ENCODE results near the gene RAB40C. TPM values are rescaled to one million over a fixed set of nuclear protein-coding genes. Genes with fewer than 3 reads are reported as not detected.
A peak's percentile ranks its signal among the peaks of the same experiment; 100 is the strongest.

Gene RAB40C
- total RNA-seq, 3 donors from 2014 or later = 17.6 to 29.1 (median 20.6) TPM

DNA sequence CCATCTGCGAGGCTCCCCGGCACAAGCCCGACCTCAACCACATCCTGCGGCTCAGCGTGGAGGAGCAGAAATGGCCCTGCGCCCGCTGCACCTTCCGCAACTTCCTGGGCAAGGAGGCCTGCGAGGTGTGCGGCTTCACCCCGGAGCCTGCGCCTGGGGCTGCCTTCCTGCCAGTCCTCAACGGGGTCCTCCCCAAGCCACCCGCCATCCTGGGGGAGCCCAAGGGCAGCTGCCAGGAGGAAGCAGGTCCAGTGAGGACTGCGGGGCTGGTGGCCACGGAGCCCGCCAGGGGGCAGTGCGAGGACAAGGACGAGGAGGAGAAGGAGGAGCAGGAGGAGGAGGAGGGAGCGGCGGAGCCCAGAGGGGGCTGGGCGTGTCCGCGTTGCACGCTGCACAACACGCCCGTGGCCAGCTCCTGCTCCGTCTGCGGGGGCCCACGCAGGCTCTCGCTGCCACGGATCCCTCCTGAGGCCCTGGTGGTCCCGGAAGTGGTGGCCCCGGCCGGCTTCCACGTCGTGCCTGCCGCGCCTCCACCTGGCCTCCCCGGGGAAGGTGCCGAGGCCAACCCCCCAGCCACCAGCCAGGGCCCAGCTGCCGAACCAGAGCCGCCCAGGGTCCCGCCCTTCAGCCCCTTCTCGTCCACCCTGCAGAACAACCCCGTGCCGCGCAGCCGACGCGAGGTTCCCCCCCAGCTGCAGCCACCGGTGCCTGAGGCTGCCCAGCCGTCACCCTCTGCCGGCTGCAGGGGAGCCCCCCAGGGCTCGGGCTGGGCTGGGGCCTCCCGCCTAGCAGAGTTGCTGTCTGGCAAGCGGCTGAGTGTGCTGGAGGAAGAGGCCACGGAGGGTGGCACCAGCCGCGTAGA lies 42.7 kb upstream of the RAB40C start:
- H3K4me3 ChIP-seq = peak overlapping the region in 2 of 3 donors; percentile 28 to 62
- H3K9me3 ChIP-seq = no peaks in the 10 kb centered on the region
- peaks cover 3% of the 10 kb centered on the region for H3K36me3 ChIP-seq
- H3K27ac ChIP-seq = no peak overlapping the region
- peak; percentile 75 to 78 for DNase-seq (ENCODE audit: low spot score in 2 of 2)
- intact Hi-C loops (cut with DNase I; ENCODE audit: low total_unique reads) = loop anchor here (1.0 kb wide), 1 partner anchor 18 kb away; no protein-coding TSS in a partner anchor
- H3K27me3 ChIP-seq = no peaks in the 10 kb centered on the region
- H3K4me1 ChIP-seq = no peaks in the 10 kb centered on the region
- TF ChIP-seq POLR2A (IDR thresholded peaks at IDR 0.05) (no peak), POLR2AphosphoS5 (IDR thresholded peaks at IDR 0.05) (no peak)
- TF ChIP-seq, protein P1, sequence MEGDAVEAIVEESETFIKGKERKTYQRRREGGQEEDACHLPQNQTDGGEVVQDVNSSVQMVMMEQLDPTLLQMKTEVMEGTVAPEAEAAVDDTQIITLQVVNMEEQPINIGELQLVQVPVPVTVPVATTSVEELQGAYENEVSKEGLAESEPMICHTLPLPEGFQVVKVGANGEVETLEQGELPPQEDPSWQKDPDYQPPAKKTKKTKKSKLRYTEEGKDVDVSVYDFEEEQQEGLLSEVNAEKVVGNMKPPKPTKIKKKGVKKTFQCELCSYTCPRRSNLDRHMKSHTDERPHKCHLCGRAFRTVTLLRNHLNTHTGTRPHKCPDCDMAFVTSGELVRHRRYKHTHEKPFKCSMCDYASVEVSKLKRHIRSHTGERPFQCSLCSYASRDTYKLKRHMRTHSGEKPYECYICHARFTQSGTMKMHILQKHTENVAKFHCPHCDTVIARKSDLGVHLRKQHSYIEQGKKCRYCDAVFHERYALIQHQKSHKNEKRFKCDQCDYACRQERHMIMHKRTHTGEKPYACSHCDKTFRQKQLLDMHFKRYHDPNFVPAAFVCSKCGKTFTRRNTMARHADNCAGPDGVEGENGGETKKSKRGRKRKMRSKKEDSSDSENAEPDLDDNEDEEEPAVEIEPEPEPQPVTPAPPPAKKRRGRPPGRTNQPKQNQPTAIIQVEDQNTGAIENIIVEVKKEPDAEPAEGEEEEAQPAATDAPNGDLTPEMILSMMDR (IDR thresholded peaks at IDR 0.05) = peak; percentile 48 to 76 (median 53)

DNA sequence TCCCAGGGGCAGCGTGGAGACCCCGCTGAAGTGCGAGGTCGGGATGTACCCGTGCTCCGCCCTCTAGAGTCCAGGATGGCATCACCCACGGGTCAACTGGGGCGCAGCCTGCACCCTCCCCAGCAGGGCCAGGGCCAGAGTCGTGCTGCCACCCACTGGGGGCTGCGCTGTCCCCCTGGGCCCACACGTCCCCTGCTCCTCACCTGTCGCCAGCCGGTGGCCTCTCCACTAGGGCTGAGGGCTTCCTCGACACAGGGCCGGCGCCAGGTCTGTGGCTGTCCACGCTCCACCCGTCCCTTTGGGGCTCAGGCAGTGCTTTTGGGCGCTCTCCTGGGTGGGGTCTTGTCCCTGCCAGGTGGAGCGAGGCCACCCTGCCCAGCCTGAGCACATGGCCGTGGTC lies 41.3 kb upstream of the RAB40C start:
- intact Hi-C loops (cut with DNase I; ENCODE audit: low total_unique reads) = no loop called here

DNA sequence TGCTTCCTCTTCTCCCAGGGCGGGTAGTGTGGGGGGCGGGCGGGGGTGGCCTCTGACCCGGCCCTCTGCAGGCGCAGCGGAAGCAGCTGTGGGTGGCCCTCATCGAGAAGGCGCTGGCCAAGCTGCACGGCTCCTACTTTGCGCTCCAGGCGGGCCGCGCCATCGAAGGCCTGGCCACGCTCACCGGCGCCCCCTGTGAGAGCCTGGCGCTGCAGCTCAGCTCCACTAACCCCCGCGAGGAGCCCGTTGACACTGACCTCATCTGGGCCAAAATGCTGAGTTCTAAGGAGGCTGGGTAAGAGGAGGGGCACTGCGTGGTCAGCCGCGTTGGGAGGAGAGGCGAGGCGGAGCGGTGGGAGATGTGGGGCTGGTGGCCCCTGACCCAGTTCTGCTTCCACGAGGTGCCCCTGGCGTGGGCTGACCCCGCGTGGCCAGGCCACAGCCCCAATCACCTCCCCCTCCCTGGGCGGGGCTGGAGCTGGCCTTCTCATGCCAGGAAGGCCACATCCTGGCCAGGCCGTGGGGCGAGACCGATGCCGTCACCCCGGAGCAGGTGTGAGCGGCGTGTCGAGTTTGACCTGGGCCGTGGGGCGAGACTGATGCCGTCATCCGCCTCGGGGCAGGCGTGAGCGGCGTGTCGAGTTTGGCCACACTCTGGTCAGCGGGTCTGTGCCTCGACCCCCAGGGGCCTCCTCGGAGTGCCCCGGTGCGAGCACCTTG lies 40.2 kb upstream of the RAB40C start:
- no peaks in the 10 kb centered on the region for H3K4me1 ChIP-seq
- H3K36me3 ChIP-seq = peaks cover 9% of the 10 kb centered on the region
- intact Hi-C loops (cut with DNase I; ENCODE audit: low total_unique reads) = no loop called here
- H3K4me3 ChIP-seq = no peak overlapping the region
- DNase-seq (ENCODE audit: low spot score in 2 of 2) = no peak
- H3K9me3 ChIP-seq = no peaks in the 10 kb centered on the region
- no peak for TF ChIP-seq POLR2AphosphoS5 (IDR thresholded peaks at IDR 0.05)
- TF ChIP-seq, protein P1 (IDR thresholded peaks at IDR 0.05) = no peak
- no peak for TF ChIP-seq POLR2A (IDR thresholded peaks at IDR 0.05)
- H3K27ac ChIP-seq = no peak overlapping the region
- no peaks in the 10 kb centered on the region for H3K27me3 ChIP-seq

More for the DNA sequence above, 41.3 kb upstream of the RAB40C start:
- Histone ChIP-seq H3K27me3 (no peaks in the 10 kb centered on the region), H3K27ac (no peak overlapping the region), H3K4me1 (no peaks in the 10 kb centered on the region), H3K9me3 (no peaks in the 10 kb centered on the region), H3K4me3 (no peak overlapping the region), H3K36me3 (peaks cover 9% of the 10 kb centered on the region)
- DNase-seq (ENCODE audit: low spot score in 2 of 2) = no peak
- TF ChIP-seq, protein P1 (IDR thresholded peaks at IDR 0.05) = no peak
- TF ChIP-seq POLR2A (IDR thresholded peaks at IDR 0.05) = no peak

DNA sequence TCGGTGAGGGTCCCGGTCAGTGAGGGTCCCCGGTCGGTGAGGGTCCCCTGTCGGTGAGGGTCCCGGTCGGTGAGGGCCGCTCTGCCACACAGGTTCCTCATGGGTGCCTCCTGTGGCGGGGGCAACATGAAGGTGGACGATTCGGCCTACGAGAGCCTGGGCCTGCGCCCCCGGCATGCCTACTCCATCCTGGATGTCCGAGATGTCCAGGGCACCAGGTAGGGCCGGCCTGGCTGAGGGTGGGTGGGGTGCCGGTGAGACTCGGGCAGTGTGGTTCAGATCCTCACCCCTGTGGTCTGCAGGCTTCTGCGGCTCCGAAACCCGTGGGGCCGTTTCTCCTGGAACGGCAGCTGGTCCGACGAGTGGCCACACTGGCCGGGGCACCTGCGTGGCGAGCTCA lies 38.7 kb upstream of the RAB40C start:
- no peak for DNase-seq (ENCODE audit: low spot score in 2 of 2)
- intact Hi-C loops (cut with DNase I; ENCODE audit: low total_unique reads) = no loop called here
- Histone ChIP-seq H3K9me3 (no peaks in the 10 kb centered on the region), H3K4me3 (no peak overlapping the region), H3K27me3 (no peaks in the 10 kb centered on the region), H3K4me1 (no peaks in the 10 kb centered on the region), H3K27ac (no peak overlapping the region), H3K36me3 (peaks cover 9% of the 10 kb centered on the region)
- no peak for TF ChIP-seq POLR2AphosphoS5 (IDR thresholded peaks at IDR 0.05)
- TF ChIP-seq, protein P1 (IDR thresholded peaks at IDR 0.05) = no peak
- no peak for TF ChIP-seq POLR2A (IDR thresholded peaks at IDR 0.05)

DNA sequence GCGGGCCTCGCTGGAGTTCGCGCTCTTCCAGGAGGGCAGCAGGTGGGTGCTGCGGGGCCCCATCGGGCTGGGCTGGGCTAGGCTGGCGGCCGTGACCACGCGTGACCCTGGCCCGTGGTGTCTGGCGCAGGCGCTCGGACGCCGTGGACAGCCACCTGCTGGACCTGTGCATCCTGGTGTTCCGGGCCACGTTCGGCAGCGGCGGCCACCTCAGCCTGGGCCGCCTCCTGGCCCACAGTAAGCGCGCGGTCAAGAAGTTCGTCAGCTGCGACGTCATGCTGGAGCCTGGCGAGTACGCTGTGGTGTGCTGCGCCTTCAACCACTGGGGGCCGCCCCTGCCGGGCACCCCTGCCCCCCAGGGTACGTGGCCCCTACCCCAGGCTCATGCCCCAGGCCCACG lies 37.7 kb upstream of the RAB40C start:
- H3K27me3 ChIP-seq = no peaks in the 10 kb centered on the region
- no peak overlapping the region for H3K4me3 ChIP-seq
- DNase-seq (ENCODE audit: low spot score in 2 of 2) = no peak
- no peaks in the 10 kb centered on the region for H3K9me3 ChIP-seq
- no peak for TF ChIP-seq POLR2AphosphoS5 (IDR thresholded peaks at IDR 0.05)
- TF ChIP-seq, protein P1 (IDR thresholded peaks at IDR 0.05) = no peak
- TF ChIP-seq POLR2A (IDR thresholded peaks at IDR 0.05) = no peak
- H3K27ac ChIP-seq = no peak overlapping the region
- intact Hi-C loops (cut with DNase I; ENCODE audit: low total_unique reads) = no loop called here
- H3K36me3 ChIP-seq = peaks cover 9% of the 10 kb centered on the region
- no peaks in the 10 kb centered on the region for H3K4me1 ChIP-seq
